Measurements from ENCODE around the gene EFNA5. TPM values are rescaled to one million over a fixed set of nuclear protein-coding genes. Genes with fewer than 3 reads are reported as not detected.
"Not testable (repeated sequence)": the region's sequence is repeated elsewhere in the genome, so short reads cannot be mapped to it uniquely, and the experiment has no call there.

Gene EFNA5
- polyA plus RNA-seq, 1 donor: 6.1 TPM

- WGBS (ENCODE audit: insufficient coverage, low lambda C conversion rate): no CpG with 5 or more reads among the region's 1 CpG
- H3K4me3 ChIP-seq (ENCODE audit: low read length): no peak overlapping the region
- no peak overlapping the region for H3K27ac ChIP-seq (ENCODE audit: low read length)
- DNase-seq: no peak
- H3K9me3 ChIP-seq (ENCODE audit: control insufficient read depth, low read depth, low read length): no peaks in the 10 kb centered on the region
- H3K4me1 ChIP-seq (ENCODE audit: control insufficient read depth, insufficient read depth, low read length): no peaks in the 10 kb centered on the region
- no peaks in the 10 kb centered on the region for H3K27me3 ChIP-seq (ENCODE audit: control insufficient read depth, insufficient read depth, low read length)
- H3K36me3 ChIP-seq (ENCODE audit: control insufficient read depth, insufficient read depth, low read length): no peaks in the 10 kb centered on the region
These were observed 207.0 kb downstream of the EFNA5 start for GRCh38 chr5:107463731-107464130.

GRCh38 chr5:107461770-107462169, 209.0 kb downstream of the EFNA5 start:
- no peak for DNase-seq
- no peak overlapping the region for H3K4me3 ChIP-seq (ENCODE audit: low read length)
- no peak overlapping the region for H3K27ac ChIP-seq (ENCODE audit: low read length)
- no peaks in the 10 kb centered on the region for H3K4me1 ChIP-seq (ENCODE audit: control insufficient read depth, insufficient read depth, low read length)
- no peaks in the 10 kb centered on the region for H3K9me3 ChIP-seq (ENCODE audit: control insufficient read depth, low read depth, low read length)
- H3K36me3 ChIP-seq (ENCODE audit: control insufficient read depth, insufficient read depth, low read length): no peaks in the 10 kb centered on the region
- no CpG with 5 or more reads among the region's 5 CpGs for WGBS (ENCODE audit: insufficient coverage, low lambda C conversion rate)
- H3K27me3 ChIP-seq (ENCODE audit: control insufficient read depth, insufficient read depth, low read length): no peaks in the 10 kb centered on the region

- no peaks in the 10 kb centered on the region for H3K36me3 ChIP-seq (ENCODE audit: control insufficient read depth, insufficient read depth, low read length)
- no peaks in the 10 kb centered on the region for H3K9me3 ChIP-seq (ENCODE audit: control insufficient read depth, low read depth, low read length)
- no peak overlapping the region for H3K4me3 ChIP-seq (ENCODE audit: low read length)
- H3K27ac ChIP-seq (ENCODE audit: low read length): no peak overlapping the region
- no peak for DNase-seq
- H3K4me1 ChIP-seq (ENCODE audit: control insufficient read depth, insufficient read depth, low read length): no peaks in the 10 kb centered on the region
- no CpG with 5 or more reads among the region's 2 CpGs for WGBS (ENCODE audit: insufficient coverage, low lambda C conversion rate)
- no peaks in the 10 kb centered on the region for H3K27me3 ChIP-seq (ENCODE audit: control insufficient read depth, insufficient read depth, low read length)
These were observed 209.9 kb downstream of the EFNA5 start for GRCh38 chr5:107460789-107461188.

- Histone ChIP-seq H3K4me1 (ENCODE audit: control insufficient read depth, insufficient read depth, low read length) (no peaks in the 10 kb centered on the region), H3K36me3 (ENCODE audit: control insufficient read depth, insufficient read depth, low read length) (no peaks in the 10 kb centered on the region), H3K4me3 (ENCODE audit: low read length) (no peak overlapping the region), H3K9me3 (ENCODE audit: control insufficient read depth, low read depth, low read length) (no peaks in the 10 kb centered on the region), H3K27me3 (ENCODE audit: control insufficient read depth, insufficient read depth, low read length) (no peaks in the 10 kb centered on the region), H3K27ac (ENCODE audit: low read length) (no peak overlapping the region)
- no CpG with 5 or more reads among the region's 3 CpGs for whole genome bisulfite sequencing (ENCODE audit: insufficient coverage, low lambda C conversion rate)
- no peak for DNase-seq
These were observed 211.1 kb downstream of the EFNA5 start for GRCh38 chr5:107459605-107460004.

- no peak overlapping the region for H3K27ac ChIP-seq (ENCODE audit: low read length)
- no peaks in the 10 kb centered on the region for H3K4me1 ChIP-seq (ENCODE audit: control insufficient read depth, insufficient read depth, low read length)
- DNase-seq: peak in 1 of 2 donors; percentile 22
- 36% methylated on average over 2 of the region's 5 CpGs for WGBS (ENCODE audit: insufficient coverage, low lambda C conversion rate)
- no peaks in the 10 kb centered on the region for H3K9me3 ChIP-seq (ENCODE audit: control insufficient read depth, low read depth, low read length)
- H3K4me3 ChIP-seq (ENCODE audit: low read length): no peak overlapping the region
- no peaks in the 10 kb centered on the region for H3K27me3 ChIP-seq (ENCODE audit: control insufficient read depth, insufficient read depth, low read length)
- no peaks in the 10 kb centered on the region for H3K36me3 ChIP-seq (ENCODE audit: control insufficient read depth, insufficient read depth, low read length)
These were observed 212.4 kb downstream of the EFNA5 start for GRCh38 chr5:107458322-107458721.

- WGBS (ENCODE audit: insufficient coverage, low lambda C conversion rate): 17% methylated on average over 1 of the region's 3 CpGs
- Histone ChIP-seq H3K4me1 (ENCODE audit: control insufficient read depth, insufficient read depth, low read length) (no peaks in the 10 kb centered on the region), H3K27me3 (ENCODE audit: control insufficient read depth, insufficient read depth, low read length) (no peaks in the 10 kb centered on the region), H3K9me3 (ENCODE audit: control insufficient read depth, low read depth, low read length) (no peaks in the 10 kb centered on the region), H3K4me3 (ENCODE audit: low read length) (no peak overlapping the region), H3K27ac (ENCODE audit: low read length) (no peak overlapping the region), H3K36me3 (ENCODE audit: control insufficient read depth, insufficient read depth, low read length) (no peaks in the 10 kb centered on the region)
- DNase-seq: no peak
These were observed 212.9 kb downstream of the EFNA5 start for GRCh38 chr5:107457881-107458280.

GRCh38 chr5:107457138-107457537, 213.6 kb downstream of the EFNA5 start:
- Histone ChIP-seq H3K4me1 (ENCODE audit: control insufficient read depth, insufficient read depth, low read length) (no peaks in the 10 kb centered on the region), H3K4me3 (ENCODE audit: low read length) (no peak overlapping the region), H3K36me3 (ENCODE audit: control insufficient read depth, insufficient read depth, low read length) (no peaks in the 10 kb centered on the region), H3K27ac (ENCODE audit: low read length) (no peak overlapping the region), H3K9me3 (ENCODE audit: control insufficient read depth, low read depth, low read length) (no peaks in the 10 kb centered on the region), H3K27me3 (ENCODE audit: control insufficient read depth, insufficient read depth, low read length) (no peaks in the 10 kb centered on the region)
- DNase-seq: no peak
- 100% methylated on average over 1 of the region's 3 CpGs for WGBS (ENCODE audit: insufficient coverage, low lambda C conversion rate)

- H3K4me1 ChIP-seq (ENCODE audit: control insufficient read depth, insufficient read depth, low read length): no peaks in the 10 kb centered on the region
- no peaks in the 10 kb centered on the region for H3K36me3 ChIP-seq (ENCODE audit: control insufficient read depth, insufficient read depth, low read length)
- H3K27me3 ChIP-seq (ENCODE audit: control insufficient read depth, insufficient read depth, low read length): no peaks in the 10 kb centered on the region
- H3K27ac ChIP-seq (ENCODE audit: low read length): no peak overlapping the region
- H3K9me3 ChIP-seq (ENCODE audit: control insufficient read depth, low read depth, low read length): no peaks in the 10 kb centered on the region
- no peak overlapping the region for H3K4me3 ChIP-seq (ENCODE audit: low read length)
- no peak for DNase-seq
These were observed 214.4 kb downstream of the EFNA5 start for GRCh38 chr5:107456281-107456715.

GRCh38 chr5:107455111-107455544, 215.6 kb downstream of the EFNA5 start:
- DNase-seq: no peak
- H3K9me3 ChIP-seq (ENCODE audit: control insufficient read depth, low read depth, low read length): no peaks in the 10 kb centered on the region
- H3K27ac ChIP-seq (ENCODE audit: low read length): no peak overlapping the region
- no peaks in the 10 kb centered on the region for H3K27me3 ChIP-seq (ENCODE audit: control insufficient read depth, insufficient read depth, low read length)
- H3K4me1 ChIP-seq (ENCODE audit: control insufficient read depth, insufficient read depth, low read length): no peaks in the 10 kb centered on the region
- WGBS (ENCODE audit: insufficient coverage, low lambda C conversion rate): no CpG with 5 or more reads among the region's 4 CpGs
- no peaks in the 10 kb centered on the region for H3K36me3 ChIP-seq (ENCODE audit: control insufficient read depth, insufficient read depth, low read length)
- no peak overlapping the region for H3K4me3 ChIP-seq (ENCODE audit: low read length)

GRCh38 chr5:107451827-107452226, 218.9 kb downstream of the EFNA5 start:
- not testable (repeated sequence) for H3K9me3 ChIP-seq (ENCODE audit: control insufficient read depth, low read depth, low read length); H3K36me3 ChIP-seq (ENCODE audit: control insufficient read depth, insufficient read depth, low read length); DNase-seq; H3K4me1 ChIP-seq (ENCODE audit: control insufficient read depth, insufficient read depth, low read length); H3K27me3 ChIP-seq (ENCODE audit: control insufficient read depth, insufficient read depth, low read length); H3K27ac ChIP-seq (ENCODE audit: low read length); H3K4me3 ChIP-seq (ENCODE audit: low read length)
- WGBS (ENCODE audit: insufficient coverage, low lambda C conversion rate): 100% methylated on average over 2 of the region's 4 CpGs

- no peaks in the 10 kb centered on the region for H3K9me3 ChIP-seq (ENCODE audit: control insufficient read depth, low read depth, low read length)
- no peak overlapping the region for H3K4me3 ChIP-seq (ENCODE audit: low read length)
- H3K36me3 ChIP-seq (ENCODE audit: control insufficient read depth, insufficient read depth, low read length): no peaks in the 10 kb centered on the region
- WGBS (ENCODE audit: insufficient coverage, low lambda C conversion rate): no CpG with 5 or more reads among the region's 3 CpGs
- no peak for DNase-seq
- no peaks in the 10 kb centered on the region for H3K4me1 ChIP-seq (ENCODE audit: control insufficient read depth, insufficient read depth, low read length)
- no peaks in the 10 kb centered on the region for H3K27me3 ChIP-seq (ENCODE audit: control insufficient read depth, insufficient read depth, low read length)
- no peak overlapping the region for H3K27ac ChIP-seq (ENCODE audit: low read length)
These were observed 219.7 kb downstream of the EFNA5 start for GRCh38 chr5:107451028-107451427.
